GM21619 (cell line): ENCODE data around the gene CHI3L1.

Experiments used
- ATAC-seq: cut with Tn5 transposase; IDR thresholded peaks from one replicate; pipeline ENCODE4 v1.9.1; 2021; ENCODE audit not compliant: unreplicated experiment

CHI3L1 gene

DNA sequence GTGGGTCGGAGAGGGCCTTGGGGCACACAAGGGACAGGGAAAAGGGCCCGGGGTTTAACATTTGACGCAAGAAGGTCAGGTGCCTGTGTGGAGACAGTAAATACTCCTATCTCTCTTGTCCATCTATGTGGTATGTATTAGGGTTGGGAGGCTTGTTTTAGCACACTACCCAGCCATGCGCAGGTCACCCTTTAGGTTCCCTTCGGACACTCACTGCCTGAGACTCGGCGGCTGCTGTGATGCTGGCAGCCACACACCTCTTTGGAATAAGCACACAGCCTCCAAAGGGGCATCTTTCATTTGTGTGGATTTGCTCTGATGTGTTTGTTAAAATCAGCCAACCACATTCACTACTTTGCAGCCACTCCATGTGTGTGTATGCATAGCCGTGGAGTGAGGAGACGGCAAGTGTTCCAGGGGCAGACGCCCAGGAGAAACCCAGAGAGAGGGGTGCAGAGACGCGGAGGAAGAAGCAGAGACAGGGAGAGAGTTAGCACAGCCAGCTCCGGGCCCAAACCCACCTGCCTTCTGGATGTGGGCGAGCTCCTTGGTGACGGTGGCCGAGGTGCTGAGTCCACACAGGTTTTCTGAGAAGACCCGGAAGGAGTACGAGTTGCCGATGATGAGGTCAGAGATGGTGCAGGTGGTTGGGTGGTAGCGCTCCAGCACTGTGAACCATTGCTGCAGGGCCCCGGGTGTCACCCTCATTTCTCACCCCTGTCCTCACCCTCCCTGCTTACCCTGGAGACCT is 16.6 kb downstream of the CHI3L1 start:
- ATAC-seq: no peak

- no peak for ATAC-seq
These were observed 17.5 kb downstream of the CHI3L1 start for GRCh38 chr1:203168991-203169390.

DNA sequence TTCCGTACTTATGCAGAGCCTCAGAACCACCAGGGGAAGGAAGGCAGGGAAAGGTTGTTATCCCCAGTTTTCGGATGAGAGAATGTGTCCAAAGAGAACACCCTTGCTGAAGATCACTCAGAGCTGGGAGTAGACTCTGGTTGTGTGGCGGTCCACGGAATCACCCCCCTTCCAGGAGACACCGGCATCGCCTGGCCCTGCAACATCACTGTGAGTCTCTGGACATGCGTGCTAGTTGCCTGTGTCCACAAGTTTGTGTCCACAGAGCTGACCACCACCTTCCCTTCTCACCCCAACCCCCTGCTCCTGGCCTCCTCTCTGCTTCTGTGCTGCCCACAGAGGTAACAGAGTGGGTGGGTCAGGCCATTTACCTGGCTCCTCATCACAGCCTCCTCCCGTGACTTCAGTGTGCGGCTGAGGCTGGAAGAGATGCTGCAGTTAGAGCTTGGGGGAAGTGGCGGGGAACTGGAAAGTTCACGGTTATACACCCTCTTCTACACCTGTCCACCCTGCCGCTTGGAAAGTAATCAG is 18.2 kb downstream of the CHI3L1 start:
- no peak for ATAC-seq

DNA sequence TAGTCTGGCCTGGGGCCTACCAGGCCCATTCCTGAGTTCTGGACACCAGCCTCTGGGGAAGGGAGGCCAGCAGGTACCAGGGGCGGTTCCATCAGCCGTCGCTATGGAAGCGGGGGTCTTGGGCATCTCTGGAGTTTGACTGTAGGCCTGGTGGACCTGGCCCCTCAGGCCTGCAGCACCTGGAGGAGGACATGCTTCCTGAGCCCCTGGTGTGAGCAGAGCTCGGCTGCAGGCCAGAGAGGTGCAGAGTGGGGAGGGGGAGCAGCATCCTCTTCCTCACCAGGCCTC is 18.6 kb downstream of the CHI3L1 start:
- ATAC-seq: no peak

GRCh38 chr1:203167026-203167912 is 19.2 kb downstream of the CHI3L1 start:
- ATAC-seq: no peak

DNA sequence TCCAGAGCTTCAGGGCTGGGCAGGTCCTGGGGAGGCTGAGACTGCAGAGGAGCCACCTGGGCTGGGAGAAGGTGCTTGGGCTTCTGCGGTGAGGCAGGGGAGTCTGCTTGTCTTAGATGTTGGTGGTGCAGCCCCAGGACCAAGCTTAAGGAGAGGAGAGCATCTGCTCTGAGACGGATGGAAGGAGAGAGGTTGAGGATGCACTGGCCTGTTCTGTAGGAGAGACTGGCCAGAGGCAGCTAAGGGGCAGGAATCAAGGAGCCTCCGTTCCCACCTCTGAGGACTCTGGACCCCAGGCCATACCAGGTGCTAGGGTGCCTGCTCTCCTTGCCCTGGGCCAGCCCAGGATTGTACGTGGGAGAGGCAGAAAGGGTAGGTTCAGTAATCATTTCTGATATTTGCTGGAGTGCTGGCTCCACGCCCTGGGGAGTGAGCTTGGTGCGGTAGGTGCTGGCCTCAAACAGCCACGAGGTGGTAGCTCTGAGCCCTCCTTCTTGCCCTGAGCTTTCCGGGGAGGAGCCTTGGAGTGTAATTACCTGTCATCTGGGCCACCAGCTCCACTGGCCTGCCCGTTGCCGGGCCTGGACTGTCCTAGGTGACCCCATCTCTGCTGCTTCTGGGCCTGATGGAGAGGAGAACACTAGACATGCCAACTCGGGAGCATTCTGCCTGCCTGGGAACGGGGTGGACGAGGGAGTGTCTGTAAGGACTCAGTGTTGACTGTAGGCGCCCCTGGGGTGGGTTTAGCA is 20.1 kb downstream of the CHI3L1 start:
- ATAC-seq: no peak

DNA sequence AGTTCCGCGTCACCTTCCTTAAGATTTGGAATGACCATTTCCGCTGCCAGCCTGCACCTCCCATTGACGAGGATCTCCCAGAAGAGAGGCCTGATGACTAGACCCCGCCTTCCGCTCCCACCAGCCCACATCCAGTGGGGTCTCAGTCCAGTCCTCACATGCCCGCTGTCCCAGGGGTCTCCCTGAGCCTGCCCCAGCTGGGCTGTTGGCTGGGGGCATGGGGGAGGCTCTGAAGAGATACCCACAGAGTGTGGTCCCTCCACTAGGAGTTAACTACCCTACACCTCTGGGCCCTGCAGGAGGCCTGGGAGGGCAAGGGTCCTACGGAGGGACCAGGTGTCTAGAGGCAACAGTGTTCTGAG is 20.7 kb downstream of the CHI3L1 start:
- ATAC-seq: no peak

DNA sequence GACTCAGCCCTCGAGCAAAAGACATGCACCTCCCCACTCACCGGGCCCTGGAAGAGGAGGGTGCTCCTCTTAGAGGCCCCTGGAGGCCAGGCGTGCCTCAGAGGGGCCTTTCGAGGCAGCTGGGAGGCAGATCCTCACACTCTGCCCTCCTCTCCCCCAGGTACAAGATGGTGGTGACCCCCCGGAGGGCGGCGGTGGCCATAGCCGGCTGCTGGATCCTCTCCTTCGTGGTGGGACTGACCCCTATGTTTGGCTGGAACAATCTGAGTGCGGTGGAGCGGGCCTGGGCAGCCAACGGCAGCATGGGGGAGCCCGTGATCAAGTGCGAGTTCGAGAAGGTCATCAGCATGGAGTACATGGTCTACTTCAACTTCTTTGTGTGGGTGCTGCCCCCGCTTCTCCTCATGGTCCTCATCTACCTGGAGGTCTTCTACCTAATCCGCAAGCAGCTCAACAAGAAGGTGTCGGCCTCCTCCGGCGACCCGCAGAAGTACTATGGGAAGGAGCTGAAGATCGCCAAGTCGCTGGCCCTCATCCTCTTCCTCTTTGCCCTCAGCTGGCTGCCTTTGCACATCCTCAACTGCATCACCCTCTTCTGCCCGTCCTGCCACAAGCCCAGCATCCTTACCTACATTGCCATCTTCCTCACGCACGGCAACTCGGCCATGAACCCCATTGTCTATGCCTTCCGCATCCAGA is 21.3 kb downstream of the CHI3L1 start:
- no peak for ATAC-seq

DNA sequence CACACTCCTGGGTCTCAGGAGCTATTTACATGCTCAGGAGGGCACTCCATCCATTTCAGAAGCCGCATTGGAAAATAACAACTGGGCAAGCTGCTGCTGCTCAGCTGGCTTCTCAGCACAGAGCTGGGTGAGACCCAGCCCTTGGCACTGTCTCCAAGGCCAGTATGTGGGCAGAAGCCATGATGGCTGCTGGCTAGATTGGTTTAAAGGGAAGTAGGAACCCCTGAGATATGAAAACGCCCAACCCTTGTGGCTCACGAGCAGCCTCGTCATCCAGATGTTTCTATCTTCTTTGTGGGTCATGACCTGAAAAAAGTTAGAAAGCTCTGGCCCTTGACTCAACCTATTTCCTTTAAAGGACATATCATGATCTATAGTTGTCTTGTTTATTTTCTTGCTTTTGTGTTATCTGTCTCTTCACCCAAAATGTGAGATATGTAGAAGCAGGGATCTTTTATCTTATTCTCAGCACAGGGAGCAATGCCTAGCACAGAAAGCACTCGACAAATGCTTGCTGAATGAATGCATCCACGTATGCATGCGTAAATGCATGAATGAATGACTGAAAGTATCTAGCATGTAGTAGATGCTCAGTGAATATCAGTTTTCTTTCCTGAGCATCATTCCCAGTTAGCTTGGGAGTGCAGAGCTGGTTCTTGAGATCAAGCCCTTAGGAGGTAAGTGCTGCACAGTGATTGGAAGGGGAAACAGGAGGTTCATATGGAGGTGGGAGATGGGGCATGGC is 22.4 kb downstream of the CHI3L1 start:
- ATAC-seq: no peak

GRCh38 chr1:203162403-203162802 is 24.1 kb downstream of the CHI3L1 start:
- ATAC-seq: no peak

GRCh38 chr1:203161703-203162102 is 24.8 kb downstream of the CHI3L1 start:
- no peak for ATAC-seq

GRCh38 chr1:203161175-203161574 is 25.3 kb downstream of the CHI3L1 start:
- ATAC-seq: no peak

DNA sequence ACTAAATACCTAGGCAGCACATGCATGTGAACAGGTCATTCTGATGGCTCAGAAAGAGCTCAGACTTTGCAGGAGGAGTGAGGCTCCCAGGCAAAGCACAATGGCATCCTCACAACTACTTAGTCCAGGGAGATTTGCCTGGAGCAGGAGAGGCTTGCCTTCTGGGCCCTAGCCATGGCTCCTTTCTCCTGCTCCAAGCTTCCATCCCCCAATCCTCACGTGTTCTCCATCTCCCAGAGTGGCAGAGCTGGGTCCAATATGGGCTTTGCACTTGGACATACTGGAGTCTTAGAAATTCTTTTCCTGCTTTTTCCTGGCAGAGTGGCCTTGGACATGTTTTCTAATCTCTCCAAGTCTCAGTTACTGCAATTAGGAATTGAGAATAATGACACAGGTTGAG is 26.7 kb downstream of the CHI3L1 start:
- no peak for ATAC-seq

GRCh38 chr1:203158960-203159665 is 27.4 kb downstream of the CHI3L1 start:
- ATAC-seq: no peak

DNA sequence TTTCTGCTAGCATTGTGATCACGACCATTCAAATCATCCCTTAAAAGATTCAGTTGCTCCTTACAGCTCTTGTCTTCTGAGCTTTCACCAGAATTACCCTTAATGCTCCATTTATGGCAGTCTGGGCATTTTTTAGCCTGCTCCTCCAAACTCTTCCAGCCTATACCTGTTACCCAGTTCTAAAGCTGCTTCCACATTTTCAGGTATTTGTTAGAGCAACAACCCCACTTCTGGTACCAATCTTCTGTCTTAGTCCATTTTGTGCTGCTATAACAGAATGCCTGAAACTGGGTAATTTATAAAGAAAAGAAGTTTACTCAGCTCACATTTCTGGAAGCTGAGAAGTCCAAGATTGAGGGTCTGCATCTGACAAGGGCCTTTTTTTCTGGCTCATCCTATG is 28.1 kb downstream of the CHI3L1 start:
- no peak for ATAC-seq

DNA sequence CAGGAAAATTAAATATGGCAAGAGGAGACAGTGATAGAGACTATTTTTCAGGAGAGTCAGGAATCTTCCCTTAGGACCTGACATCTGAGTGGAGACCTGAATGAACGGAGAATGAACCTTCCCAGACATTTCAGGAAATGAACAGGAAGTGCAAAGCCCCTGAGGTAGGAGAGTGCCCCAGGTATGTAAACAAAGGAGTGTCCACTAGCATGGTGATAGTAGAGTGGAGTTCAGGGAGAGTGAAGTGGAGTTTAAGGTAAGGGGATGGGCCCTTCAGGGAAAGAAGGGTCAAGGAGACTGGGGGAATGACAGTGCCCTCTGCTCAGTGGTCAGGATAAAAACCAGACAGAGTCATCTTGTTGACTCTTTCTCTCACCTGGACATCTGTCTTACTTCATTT is 30.2 kb downstream of the CHI3L1 start:
- no peak for ATAC-seq

DNA sequence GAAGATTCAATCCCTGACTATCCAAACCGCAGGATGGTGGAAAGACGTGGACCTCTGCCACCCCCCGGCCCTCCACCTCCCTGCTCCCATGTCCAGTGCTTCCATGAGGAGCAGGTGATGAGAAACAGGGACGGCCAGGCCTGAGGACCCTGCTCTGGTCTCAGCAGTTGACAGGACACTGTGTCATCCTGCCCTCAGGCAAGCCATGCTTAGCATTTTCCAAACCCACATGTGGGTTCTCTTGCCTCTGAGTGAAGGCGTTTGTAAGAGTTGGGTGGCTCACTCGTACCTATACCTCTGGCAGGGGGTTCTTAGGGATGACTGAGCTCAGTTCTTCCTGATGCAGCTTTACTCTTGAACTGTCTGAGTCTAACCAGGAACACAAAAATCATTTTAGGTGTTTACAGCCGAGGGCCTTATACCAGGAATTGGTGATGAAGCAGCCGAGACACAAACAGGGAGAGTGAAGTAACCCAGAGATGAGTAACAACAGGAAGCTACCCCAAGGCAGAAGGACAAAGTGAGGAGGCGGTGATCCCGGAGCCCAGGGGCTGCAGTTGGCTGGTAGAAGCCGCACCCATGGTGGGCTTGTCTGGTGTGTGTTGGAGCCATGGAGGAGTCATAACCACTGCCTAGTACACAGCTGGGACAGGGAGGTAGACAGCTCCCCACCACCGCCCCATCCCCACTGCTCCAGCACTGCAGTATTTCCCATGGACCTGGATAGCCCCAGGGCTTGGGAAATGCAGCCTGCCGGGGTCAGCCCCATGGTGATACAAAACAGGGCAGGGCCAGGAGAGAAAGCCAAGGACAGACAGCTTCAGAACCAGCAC is 32.3 kb downstream of the CHI3L1 start:
- no peak for ATAC-seq

GRCh38 chr1:203153051-203153988 is 33.2 kb downstream of the CHI3L1 start:
- ATAC-seq: no peak
